CD1c-positive myeloid dendritic cell (primary cell): Measurements from ENCODE around the gene LRRC4B.
"Not testable (repeated sequence)": the region's sequence is repeated elsewhere in the genome, so short reads cannot be mapped to it uniquely, and the experiment has no call there.

Source experiments
- DNase-seq: peaks from one replicate; pipeline ENCODE4 v3.0.0-alpha.2; 2016; ENCODE audit errors: extremely low spot score

Gene LRRC4B

GRCh38 chr19:50486823-50487515 lies 81.3 kb downstream of the LRRC4B start:
- peak; percentile 58 for DNase-seq

GRCh38 chr19:50485284-50485955 lies 82.8 kb downstream of the LRRC4B start:
- DNase-seq = no peak

- DNase-seq = no peak
These were observed 85.3 kb downstream of the LRRC4B start for GRCh38 chr19:50482916-50483315.

GRCh38 chr19:50482271-50482855 lies 85.9 kb downstream of the LRRC4B start:
- DNase-seq = no peak

- DNase-seq = no peak
These were observed 86.7 kb downstream of the LRRC4B start for GRCh38 chr19:50481351-50482149.

- DNase-seq = no peak
These were observed 87.7 kb downstream of the LRRC4B start for GRCh38 chr19:50480281-50481111.

- no peak for DNase-seq
These were observed 88.4 kb downstream of the LRRC4B start for GRCh38 chr19:50479761-50480251.

- no peak for DNase-seq
These were observed 89.1 kb downstream of the LRRC4B start for GRCh38 chr19:50478901-50479715.

- no peak for DNase-seq
These were observed 90.3 kb downstream of the LRRC4B start for GRCh38 chr19:50477751-50478515.

- DNase-seq = no peak
These were observed 91.4 kb downstream of the LRRC4B start for GRCh38 chr19:50476907-50477238.

GRCh38 chr19:50476224-50476906 lies 91.9 kb downstream of the LRRC4B start, which contains the start of the genes EMC10 and GARIN5A:
Gene EMC10, plus strand, starts transcription at chr19:50476507. Its CDS starts 38 bp downstream, at chr19:50476545.
Gene GARIN5A, minus strand, starts transcription at chr19:50476848. Its CDS starts 460 bp downstream, at chr19:50476388.
- DNase-seq = peak; percentile 93

- no peak for DNase-seq
These were observed 92.5 kb downstream of the LRRC4B start for GRCh38 chr19:50475736-50476223.

GRCh38 chr19:50475101-50475568 lies 93.1 kb downstream of the LRRC4B start:
- no peak for DNase-seq

- DNase-seq = not testable (repeated sequence)
These were observed 94.9 kb downstream of the LRRC4B start for GRCh38 chr19:50473336-50473735.

- no peak for DNase-seq
These were observed 99.4 kb downstream of the LRRC4B start for GRCh38 chr19:50468818-50469217.

- DNase-seq = no peak
These were observed 100.7 kb downstream of the LRRC4B start for GRCh38 chr19:50467566-50467965.
